GM12864 (cell line): ENCODE measurements around the gene PLAAT2.
"Not testable (repeated sequence)": the region's sequence is repeated elsewhere in the genome, so short reads cannot be mapped to it uniquely, and the experiment has no call there.

ENCODE experiments used
- DNase-seq: peaks from one replicate; pipeline ENCODE4 v3.0.0-alpha.2; 2011; ENCODE audit warnings: low read depth
- H3K4me3 ChIP-seq: 2 replicates; pipeline ENCODE4 v1.5.1; 2011; ENCODE audit warnings: mild to moderate bottlenecking, low read depth, low read length, control low read depth
- TF ChIP-seq, protein P1 (sequence below): IDR thresholded peaks from 2 replicates; pipeline ENCODE4 v1.5.1; 2011; ENCODE audit warnings: low read depth, mild to moderate bottlenecking, moderate library complexity, low read length, control low read depth, inconsistent platforms; ENCODE audit errors: missing control alignments

PLAAT2 gene

GRCh38 chr11:63590024-63590788 is 27.0 kb upstream of the PLAAT2 start:
- H3K4me3 ChIP-seq = no peak overlapping the region
- DNase-seq = no peak
- TF ChIP-seq, protein P1, sequence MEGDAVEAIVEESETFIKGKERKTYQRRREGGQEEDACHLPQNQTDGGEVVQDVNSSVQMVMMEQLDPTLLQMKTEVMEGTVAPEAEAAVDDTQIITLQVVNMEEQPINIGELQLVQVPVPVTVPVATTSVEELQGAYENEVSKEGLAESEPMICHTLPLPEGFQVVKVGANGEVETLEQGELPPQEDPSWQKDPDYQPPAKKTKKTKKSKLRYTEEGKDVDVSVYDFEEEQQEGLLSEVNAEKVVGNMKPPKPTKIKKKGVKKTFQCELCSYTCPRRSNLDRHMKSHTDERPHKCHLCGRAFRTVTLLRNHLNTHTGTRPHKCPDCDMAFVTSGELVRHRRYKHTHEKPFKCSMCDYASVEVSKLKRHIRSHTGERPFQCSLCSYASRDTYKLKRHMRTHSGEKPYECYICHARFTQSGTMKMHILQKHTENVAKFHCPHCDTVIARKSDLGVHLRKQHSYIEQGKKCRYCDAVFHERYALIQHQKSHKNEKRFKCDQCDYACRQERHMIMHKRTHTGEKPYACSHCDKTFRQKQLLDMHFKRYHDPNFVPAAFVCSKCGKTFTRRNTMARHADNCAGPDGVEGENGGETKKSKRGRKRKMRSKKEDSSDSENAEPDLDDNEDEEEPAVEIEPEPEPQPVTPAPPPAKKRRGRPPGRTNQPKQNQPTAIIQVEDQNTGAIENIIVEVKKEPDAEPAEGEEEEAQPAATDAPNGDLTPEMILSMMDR = no peak

GRCh38 chr11:63589000-63589399 is 25.8 kb upstream of the PLAAT2 start:
- TF ChIP-seq, protein P1 = no peak
- H3K4me3 ChIP-seq = no peak overlapping the region
- DNase-seq = no peak

GRCh38 chr11:63586451-63587166 is 23.4 kb upstream of the PLAAT2 start:
- TF ChIP-seq, protein P1 = no peak
- no peak for DNase-seq
- H3K4me3 ChIP-seq = no peak overlapping the region

DNA sequence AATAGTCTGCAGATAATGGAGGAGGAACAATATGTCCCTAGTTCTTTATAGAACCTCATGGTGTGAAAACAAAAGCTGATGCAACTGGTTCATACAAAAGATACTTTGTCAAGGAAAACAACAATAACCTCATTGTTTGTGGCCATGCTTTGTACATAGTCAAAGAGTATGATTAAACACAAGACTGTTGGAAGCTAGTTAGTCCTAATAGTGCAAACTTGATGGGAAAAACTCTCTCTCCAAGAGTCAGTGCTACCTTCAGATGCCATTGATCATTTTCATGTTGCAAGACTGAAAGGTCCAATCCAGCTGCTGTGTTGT is 20.1 kb upstream of the PLAAT2 start:
- no peak overlapping the region for H3K4me3 ChIP-seq
- DNase-seq = no peak
- TF ChIP-seq, protein P1 = no peak

- DNase-seq = not testable (repeated sequence)
Measured at GRCh38 chr11:63581224-63581623, 18.0 kb upstream of the PLAAT2 start.

GRCh38 chr11:63578882-63579281 is 15.7 kb upstream of the PLAAT2 start:
- not testable (repeated sequence) for DNase-seq, H3K4me3 ChIP-seq

More at GRCh38 chr11:63581224-63581623, 18.0 kb upstream of the PLAAT2 start:
- not testable (repeated sequence) for H3K4me3 ChIP-seq

- DNase-seq = no peak
- peak overlapping the region; percentile 10; the same call in 1 of the 2 replicates for H3K4me3 ChIP-seq
- TF ChIP-seq, protein P1 = no peak
Measured at GRCh38 chr11:63574856-63575602, 11.8 kb upstream of the PLAAT2 start.
